ENCODE measurements around the gene FGF11. TPM values are rescaled to one million over a fixed set of nuclear protein-coding genes. Genes with fewer than 3 reads are reported as not detected.
A peak's percentile ranks its signal among the peaks of the same experiment; 100 is the strongest.

Gene FGF11
- total RNA-seq, 1 donor from 2014 or later, result 5.0 TPM

GRCh38 chr17:7403727-7403976, 35.7 kb upstream of the FGF11 start:
- H3K9me3 Mint-ChIP-seq (ENCODE audit: low read depth), result no peaks in the 10 kb centered on the region
- H3K4me3 Mint-ChIP-seq (ENCODE audit: unreplicated experiment), result peak overlapping the region; percentile 80
- peaks cover 27% of the 10 kb centered on the region for H3K4me1 Mint-ChIP-seq (ENCODE audit: low read depth)
- TF ChIP-seq, protein P1, sequence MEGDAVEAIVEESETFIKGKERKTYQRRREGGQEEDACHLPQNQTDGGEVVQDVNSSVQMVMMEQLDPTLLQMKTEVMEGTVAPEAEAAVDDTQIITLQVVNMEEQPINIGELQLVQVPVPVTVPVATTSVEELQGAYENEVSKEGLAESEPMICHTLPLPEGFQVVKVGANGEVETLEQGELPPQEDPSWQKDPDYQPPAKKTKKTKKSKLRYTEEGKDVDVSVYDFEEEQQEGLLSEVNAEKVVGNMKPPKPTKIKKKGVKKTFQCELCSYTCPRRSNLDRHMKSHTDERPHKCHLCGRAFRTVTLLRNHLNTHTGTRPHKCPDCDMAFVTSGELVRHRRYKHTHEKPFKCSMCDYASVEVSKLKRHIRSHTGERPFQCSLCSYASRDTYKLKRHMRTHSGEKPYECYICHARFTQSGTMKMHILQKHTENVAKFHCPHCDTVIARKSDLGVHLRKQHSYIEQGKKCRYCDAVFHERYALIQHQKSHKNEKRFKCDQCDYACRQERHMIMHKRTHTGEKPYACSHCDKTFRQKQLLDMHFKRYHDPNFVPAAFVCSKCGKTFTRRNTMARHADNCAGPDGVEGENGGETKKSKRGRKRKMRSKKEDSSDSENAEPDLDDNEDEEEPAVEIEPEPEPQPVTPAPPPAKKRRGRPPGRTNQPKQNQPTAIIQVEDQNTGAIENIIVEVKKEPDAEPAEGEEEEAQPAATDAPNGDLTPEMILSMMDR (IDR thresholded peaks at IDR 0.05), result no peak
- no peak for DNase-seq (ENCODE audit: low spot score)
- H3K27me3 Mint-ChIP-seq (ENCODE audit: low read depth), result no peaks in the 10 kb centered on the region
- peak overlapping the region; percentile 91 for H3K27ac Mint-ChIP-seq (ENCODE audit: unreplicated experiment)
- H3K36me3 Mint-ChIP-seq (ENCODE audit: low read depth), result no peaks in the 10 kb centered on the region

DNA sequence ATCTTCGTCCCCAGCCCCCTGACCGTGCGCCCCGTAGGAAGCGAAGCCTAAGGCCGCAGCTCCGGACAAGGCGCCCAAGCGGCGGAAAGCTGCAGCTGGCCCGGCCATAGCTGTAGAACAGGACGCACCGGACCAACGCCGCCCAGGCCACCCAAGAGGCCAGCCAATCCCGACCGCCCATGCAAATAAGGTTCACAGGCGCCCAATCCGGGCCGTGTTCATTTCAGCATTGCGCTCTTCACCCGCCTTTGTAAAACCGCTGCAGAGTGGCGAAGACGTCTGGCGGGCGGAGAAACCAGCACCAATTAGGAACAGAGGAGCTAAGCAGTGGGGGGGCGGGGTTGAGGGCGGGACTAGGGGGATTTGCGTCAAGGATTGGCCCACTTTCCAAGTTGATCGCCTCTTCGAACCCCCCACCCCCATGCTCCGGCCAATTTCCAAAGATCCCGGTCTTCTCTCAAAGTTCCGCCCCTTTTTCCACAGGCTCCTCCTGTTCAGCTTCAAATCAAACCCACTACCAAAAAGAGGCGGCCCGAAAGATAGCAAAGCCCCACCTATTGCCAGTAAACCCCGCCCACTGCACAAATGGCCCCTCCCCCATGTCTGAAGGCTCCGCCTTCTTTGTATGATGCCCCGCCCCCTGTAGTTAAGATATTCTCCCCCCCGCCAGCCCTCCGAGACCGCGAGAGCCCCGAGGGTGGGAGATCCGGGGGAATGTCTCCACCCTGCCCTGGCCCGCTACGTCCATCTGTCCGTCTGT, 35.2 kb upstream of the FGF11 start, which contains the start of gene TMEM256:
TMEM256 (minus strand) TSS at position 121 of the 760 bp plus-strand sequence; CDS start at position 108, 13 bp downstream.
- Mint-ChIP-seq H3K27me3 (ENCODE audit: low read depth) (no peaks in the 10 kb centered on the region), H3K4me3 (ENCODE audit: unreplicated experiment) (peak within 1 kb of the TSS; percentile 85), H3K27ac (ENCODE audit: unreplicated experiment) (peak within 1 kb of the TSS; percentile 91), H3K9me3 (ENCODE audit: low read depth) (no peaks in the 10 kb centered on the region), H3K4me1 (ENCODE audit: low read depth) (peaks cover 27% of the 10 kb centered on the region), H3K36me3 (ENCODE audit: low read depth) (peaks cover 3% of the 10 kb centered on the region)
- peak; percentile 99 for DNase-seq (ENCODE audit: low spot score)
- TF ChIP-seq, protein P1 (IDR thresholded peaks at IDR 0.05), result peak; percentile 28

GRCh38 chr17:7404737-7405349, 34.5 kb upstream of the FGF11 start:
- TF ChIP-seq, protein P1 (IDR thresholded peaks at IDR 0.05), result peak; percentile 2
- H3K36me3 Mint-ChIP-seq (ENCODE audit: low read depth), result peaks cover 10% of the 10 kb centered on the region
- H3K27ac Mint-ChIP-seq (ENCODE audit: unreplicated experiment), result peak overlapping the region; percentile 89
- DNase-seq (ENCODE audit: low spot score), result no peak
- peak overlapping the region; percentile 85 for H3K4me3 Mint-ChIP-seq (ENCODE audit: unreplicated experiment)
- H3K9me3 Mint-ChIP-seq (ENCODE audit: low read depth), result no peaks in the 10 kb centered on the region
- no peaks in the 10 kb centered on the region for H3K27me3 Mint-ChIP-seq (ENCODE audit: low read depth)
- H3K4me1 Mint-ChIP-seq (ENCODE audit: low read depth), result peaks cover 27% of the 10 kb centered on the region

- Mint-ChIP-seq H3K27ac (ENCODE audit: unreplicated experiment) (peak overlapping the region; percentile 85), H3K4me1 (ENCODE audit: low read depth) (peaks cover 27% of the 10 kb centered on the region), H3K4me3 (ENCODE audit: unreplicated experiment) (peak overlapping the region; percentile 85), H3K36me3 (ENCODE audit: low read depth) (peaks cover 16% of the 10 kb centered on the region), H3K9me3 (ENCODE audit: low read depth) (no peaks in the 10 kb centered on the region), H3K27me3 (ENCODE audit: low read depth) (no peaks in the 10 kb centered on the region)
- no peak for DNase-seq (ENCODE audit: low spot score)
- TF ChIP-seq, protein P1 (IDR thresholded peaks at IDR 0.05), result no peak
Observed at GRCh38 chr17:7405350-7406234, 33.7 kb upstream of the FGF11 start.

- peak overlapping the region; percentile 77 for H3K4me3 Mint-ChIP-seq (ENCODE audit: unreplicated experiment)
- TF ChIP-seq, protein P1 (IDR thresholded peaks at IDR 0.05), result no peak
Observed at GRCh38 chr17:7406235-7406825, 33.0 kb upstream of the FGF11 start.

More at GRCh38 chr17:7406235-7406825, 33.0 kb upstream of the FGF11 start:
- Mint-ChIP-seq H3K27ac (ENCODE audit: unreplicated experiment) (no peak overlapping the region), H3K36me3 (ENCODE audit: low read depth) (peaks cover 19% of the 10 kb centered on the region), H3K4me1 (ENCODE audit: low read depth) (peaks cover 27% of the 10 kb centered on the region), H3K27me3 (ENCODE audit: low read depth) (no peaks in the 10 kb centered on the region), H3K9me3 (ENCODE audit: low read depth) (no peaks in the 10 kb centered on the region)
- DNase-seq (ENCODE audit: low spot score), result no peak

Measured in chondrocyte (in vitro differentiated cells).